Bladder microvascular endothelial cell (primary cell): Measurements from ENCODE around the gene RPUSD1. TPM values are rescaled to one million over a fixed set of nuclear protein-coding genes. Genes with fewer than 3 reads are reported as not detected.

Experiments used
- total RNA-seq: library from RNA; depleted of rRNA; stranded (reverse); fragments of >200 nt; gene quantifications from 2 replicates; pipeline ENCODE4 v1.2.3, GENCODE V29; 2014

RPUSD1 gene
- total RNA-seq: 20.8 and 22.0 TPM in 2 replicates

GRCh38 chr16:787978-788398, at the start of gene RPUSD1:
Gene RPUSD1, minus strand, starts transcription at chr16:788381. Its CDS starts 644 bp downstream, at chr16:787737.

GRCh38 chr16:799948-800833, 12.0 kb upstream of the RPUSD1 start, which contains the start of gene GNG13:
Gene GNG13, minus strand, starts transcription at chr16:800734. Its CDS starts 1,657 bp downstream, at chr16:799077.

GRCh38 chr16:788399-789126, 382 bp upstream of the RPUSD1 start, which contains the start of gene CHTF18:
Gene CHTF18, plus strand, starts transcription at chr16:788620. Its CDS starts 65 bp downstream, at chr16:788685.

GRCh38 chr16:760545-761343, 27.4 kb downstream of the RPUSD1 start, which contains the start of gene MSLN:
Gene MSLN, plus strand, starts transcription at chr16:760734. Its CDS starts 1,947 bp downstream, at chr16:762681.

GRCh38 chr16:740764-741505, 47.2 kb downstream of the RPUSD1 start, which contains the start of gene CIAO3:
Gene CIAO3, minus strand, starts transcription at chr16:740997. Its CDS starts 12 bp downstream, at chr16:740985.

Other genes with a start within 250 kb of the RPUSD1 start
- not detected in 2 replicates for gene PRR35, start 228.0 kb downstream of the RPUSD1 start, total RNA-seq
- 0.88 and 1.3 TPM in 2 replicates for gene NHLRC4, start 221.4 kb downstream of the RPUSD1 start, total RNA-seq
- 20.7 and 26.4 TPM in 2 replicates for gene PIGQ, start 218.4 kb downstream of the RPUSD1 start, total RNA-seq
- gene RAB40C, start 198.3 kb downstream of the RPUSD1 start, total RNA-seq: 7.4 and 11.5 TPM in 2 replicates
- 0.19 TPM in 1 of 2 replicates, not detected in the other for gene WFIKKN1, start 157.4 kb downstream of the RPUSD1 start, total RNA-seq
- 43.6 and 69.1 TPM in 2 replicates for gene METTL26, start 152.1 kb downstream of the RPUSD1 start, total RNA-seq
- gene MCRIP2, start 146.6 kb downstream of the RPUSD1 start, total RNA-seq: 12.1 and 12.6 TPM in 2 replicates
- gene WDR90, start 139.0 kb downstream of the RPUSD1 start, total RNA-seq: 5.7 and 10.0 TPM in 2 replicates
- 23.2 and 38.9 TPM in 2 replicates for gene RHOT2, start 120.2 kb downstream of the RPUSD1 start, total RNA-seq
- gene RHBDL1, start 112.7 kb downstream of the RPUSD1 start, total RNA-seq: 0.16 and 0.50 TPM in 2 replicates
- gene STUB1, start 108.0 kb downstream of the RPUSD1 start, total RNA-seq: 111 TPM in 2 replicates
- 23.0 and 31.2 TPM in 2 replicates for gene JMJD8, start 104.0 kb downstream of the RPUSD1 start, total RNA-seq
- 2.6 and 5.0 TPM in 2 replicates for gene WDR24, start 98.0 kb downstream of the RPUSD1 start, total RNA-seq
- under 0.01 and 0.13 TPM in 2 replicates for gene FBXL16, start 82.6 kb downstream of the RPUSD1 start, total RNA-seq
- gene METRN, start 73.3 kb downstream of the RPUSD1 start, total RNA-seq: 25.3 and 31.1 TPM in 2 replicates
- 19.1 and 21.4 TPM in 2 replicates for gene ANTKMT, start 67.2 kb downstream of the RPUSD1 start, total RNA-seq
- gene CCDC78, start 61.9 kb downstream of the RPUSD1 start, total RNA-seq: 1.2 TPM in 1 of 2 replicates, not detected in the other
- gene HAGHL, start 61.3 kb downstream of the RPUSD1 start, total RNA-seq: 2.9 and 8.2 TPM in 2 replicates
- 30.4 and 38.2 TPM in 2 replicates for gene CIAO3, start 47.4 kb downstream of the RPUSD1 start, total RNA-seq
- gene MSLN, start 27.6 kb downstream of the RPUSD1 start, total RNA-seq: not detected in 2 replicates
- 13.6 and 13.8 TPM in 2 replicates for gene CHTF18, start 239 bp upstream of the RPUSD1 start, total RNA-seq
- gene GNG13, start 12.4 kb upstream of the RPUSD1 start, total RNA-seq: not detected in 2 replicates
- gene LMF1, start 182.6 kb upstream of the RPUSD1 start, total RNA-seq: 5.0 and 10.8 TPM in 2 replicates
- 0.16 and 1.3 TPM in 2 replicates for gene SOX8, start 193.4 kb upstream of the RPUSD1 start, total RNA-seq